ENCODE measurements around the gene OR51E2.

DNA sequence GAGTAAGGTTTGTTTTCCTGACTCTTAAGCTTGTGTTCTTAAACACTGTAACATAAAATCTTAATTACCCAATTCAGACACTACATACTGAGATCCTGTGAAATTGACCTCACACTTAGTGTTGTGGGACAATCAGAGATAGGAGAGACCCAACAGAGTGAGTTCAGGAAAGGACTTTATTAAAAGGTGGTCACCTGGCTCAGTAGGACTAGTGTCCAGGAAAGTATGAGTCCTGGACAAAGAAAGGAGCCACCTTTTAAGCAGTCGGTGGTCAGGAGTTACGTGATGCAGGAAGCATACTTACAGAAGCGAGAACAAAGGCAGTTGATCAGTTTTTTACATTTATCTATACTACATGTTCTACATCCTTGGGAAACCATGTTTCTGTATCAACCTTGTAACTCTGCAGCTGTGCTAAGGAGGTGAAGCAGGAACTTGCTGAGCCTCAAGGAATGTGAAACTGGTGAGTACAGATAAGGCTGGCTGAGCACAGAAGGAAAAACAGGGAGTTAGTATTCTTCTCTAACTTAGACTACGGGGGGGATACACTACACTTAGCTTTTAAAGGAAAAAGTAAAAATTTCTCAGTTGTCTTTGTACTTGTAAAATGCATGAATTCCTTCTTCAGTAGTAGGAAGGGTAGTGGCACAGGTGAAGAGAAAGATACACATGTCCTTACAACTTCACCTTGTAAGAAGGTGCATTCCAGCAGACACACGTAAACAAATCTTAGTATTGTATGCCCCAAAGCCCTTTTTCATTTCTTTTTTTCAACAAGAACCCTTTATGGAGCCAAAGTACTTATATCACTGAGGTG is 38.8 kb downstream of the OR51E2 start:
- TF ChIP-seq, protein P1, sequence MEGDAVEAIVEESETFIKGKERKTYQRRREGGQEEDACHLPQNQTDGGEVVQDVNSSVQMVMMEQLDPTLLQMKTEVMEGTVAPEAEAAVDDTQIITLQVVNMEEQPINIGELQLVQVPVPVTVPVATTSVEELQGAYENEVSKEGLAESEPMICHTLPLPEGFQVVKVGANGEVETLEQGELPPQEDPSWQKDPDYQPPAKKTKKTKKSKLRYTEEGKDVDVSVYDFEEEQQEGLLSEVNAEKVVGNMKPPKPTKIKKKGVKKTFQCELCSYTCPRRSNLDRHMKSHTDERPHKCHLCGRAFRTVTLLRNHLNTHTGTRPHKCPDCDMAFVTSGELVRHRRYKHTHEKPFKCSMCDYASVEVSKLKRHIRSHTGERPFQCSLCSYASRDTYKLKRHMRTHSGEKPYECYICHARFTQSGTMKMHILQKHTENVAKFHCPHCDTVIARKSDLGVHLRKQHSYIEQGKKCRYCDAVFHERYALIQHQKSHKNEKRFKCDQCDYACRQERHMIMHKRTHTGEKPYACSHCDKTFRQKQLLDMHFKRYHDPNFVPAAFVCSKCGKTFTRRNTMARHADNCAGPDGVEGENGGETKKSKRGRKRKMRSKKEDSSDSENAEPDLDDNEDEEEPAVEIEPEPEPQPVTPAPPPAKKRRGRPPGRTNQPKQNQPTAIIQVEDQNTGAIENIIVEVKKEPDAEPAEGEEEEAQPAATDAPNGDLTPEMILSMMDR (IDR thresholded peaks at IDR 0.05): no peak
- no peak for TF ChIP-seq POLR2A (IDR thresholded peaks at IDR 0.05)
